GM18519 (cell line): ENCODE measurements around the gene MEG3.

Experiments used
- ATAC-seq: cut with Tn5 transposase; IDR thresholded peaks from one replicate; pipeline ENCODE4 v1.9.1; 2021; ENCODE audit warnings: mild to moderate bottlenecking, moderate library complexity; ENCODE audit not compliant: unreplicated experiment, low FRiP score

Gene MEG3

GRCh38 chr14:100861937-100862247 is 36.0 kb downstream of the MEG3 start:
- no peak for ATAC-seq

- ATAC-seq = no peak
Measured at GRCh38 chr14:100862277-100862676, 36.4 kb downstream of the MEG3 start.

- ATAC-seq = no peak
Measured at GRCh38 chr14:100862793-100863192, 36.9 kb downstream of the MEG3 start.

- no peak for ATAC-seq
Measured at GRCh38 chr14:100864206-100864605, 38.3 kb downstream of the MEG3 start.

GRCh38 chr14:100864960-100865681 is 39.2 kb downstream of the MEG3 start:
- ATAC-seq = no peak

- no peak for ATAC-seq
Measured at GRCh38 chr14:100865682-100866591, 40.0 kb downstream of the MEG3 start.

GRCh38 chr14:100866666-100867630 is 41.0 kb downstream of the MEG3 start:
- no peak for ATAC-seq

- ATAC-seq = no peak
Measured at GRCh38 chr14:100867631-100868315, 41.9 kb downstream of the MEG3 start.

- no peak for ATAC-seq
Measured at GRCh38 chr14:100868621-100869370, 42.9 kb downstream of the MEG3 start.

- no peak for ATAC-seq
Measured at GRCh38 chr14:100871234-100872186, 45.6 kb downstream of the MEG3 start.

GRCh38 chr14:100872259-100873095 is 46.6 kb downstream of the MEG3 start:
- ATAC-seq = no peak

GRCh38 chr14:100873096-100873482 is 47.2 kb downstream of the MEG3 start:
- no peak for ATAC-seq

GRCh38 chr14:100874051-100874410 is 48.1 kb downstream of the MEG3 start:
- ATAC-seq = no peak

GRCh38 chr14:100874411-100875091 is 48.6 kb downstream of the MEG3 start:
- no peak for ATAC-seq

- no peak for ATAC-seq
Measured at GRCh38 chr14:100875126-100875525, 49.2 kb downstream of the MEG3 start.

- no peak for ATAC-seq
Measured at GRCh38 chr14:100875861-100876590, 50.1 kb downstream of the MEG3 start.
